ENCODE data around the gene ZNF599.

DNA sequence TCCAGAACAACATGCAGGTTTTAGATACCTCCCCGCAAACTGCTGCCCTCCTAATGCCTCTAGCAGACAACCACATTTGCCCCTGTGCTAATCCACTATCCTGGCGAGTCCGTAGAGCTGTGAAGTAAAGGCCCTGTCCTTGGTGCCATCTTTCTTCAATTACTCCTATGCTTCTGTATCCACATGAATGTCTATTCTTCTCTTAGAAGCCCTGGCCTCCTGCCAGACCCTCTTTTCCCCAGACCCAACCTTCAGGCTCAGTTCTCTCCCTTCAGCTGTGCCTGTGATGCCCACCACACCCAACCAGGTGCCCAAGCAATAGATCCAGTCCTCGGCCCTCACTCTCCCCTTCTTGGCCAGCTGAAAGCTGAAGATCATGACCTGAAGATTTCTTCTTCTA lies 31.1 kb upstream of the ZNF599 start:
- TF ChIP-seq POLR2AphosphoS5 (IDR thresholded peaks at IDR 0.05) (no peak), EP300 (conservative IDR thresholded peaks at IDR 0.05; ENCODE audit: poor library complexity, severe bottlenecking) (no peak), MXI1 (conservative IDR thresholded peaks at IDR 0.05; ENCODE audit: poor library complexity, severe bottlenecking) (no peak), EZH2 (IDR thresholded peaks at IDR 0.05; ENCODE audit: borderline replicate concordance, insufficient read depth, low read length, poor library complexity, severe bottlenecking) (no peak)
- TF ChIP-seq, protein P1, sequence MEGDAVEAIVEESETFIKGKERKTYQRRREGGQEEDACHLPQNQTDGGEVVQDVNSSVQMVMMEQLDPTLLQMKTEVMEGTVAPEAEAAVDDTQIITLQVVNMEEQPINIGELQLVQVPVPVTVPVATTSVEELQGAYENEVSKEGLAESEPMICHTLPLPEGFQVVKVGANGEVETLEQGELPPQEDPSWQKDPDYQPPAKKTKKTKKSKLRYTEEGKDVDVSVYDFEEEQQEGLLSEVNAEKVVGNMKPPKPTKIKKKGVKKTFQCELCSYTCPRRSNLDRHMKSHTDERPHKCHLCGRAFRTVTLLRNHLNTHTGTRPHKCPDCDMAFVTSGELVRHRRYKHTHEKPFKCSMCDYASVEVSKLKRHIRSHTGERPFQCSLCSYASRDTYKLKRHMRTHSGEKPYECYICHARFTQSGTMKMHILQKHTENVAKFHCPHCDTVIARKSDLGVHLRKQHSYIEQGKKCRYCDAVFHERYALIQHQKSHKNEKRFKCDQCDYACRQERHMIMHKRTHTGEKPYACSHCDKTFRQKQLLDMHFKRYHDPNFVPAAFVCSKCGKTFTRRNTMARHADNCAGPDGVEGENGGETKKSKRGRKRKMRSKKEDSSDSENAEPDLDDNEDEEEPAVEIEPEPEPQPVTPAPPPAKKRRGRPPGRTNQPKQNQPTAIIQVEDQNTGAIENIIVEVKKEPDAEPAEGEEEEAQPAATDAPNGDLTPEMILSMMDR (IDR thresholded peaks at IDR 0.05; ENCODE audit: poor library complexity, severe bottlenecking) = no peak
